Spleen (tissue), 7 donors: Measurements from ENCODE around the gene PAQR7.

ENCODE experiments used
- POLR2A ChIP-seq, 3 donors: fragments of 450-650 bp; IDR thresholded peaks; one replicate each; pipeline ENCODE4 v1.5.1; 2017; ENCODE audit warnings: antibody characterized with exemption in 3 of 3, mild to moderate bottlenecking in 1 of 3
- POLR2AphosphoS5 ChIP-seq, 3 donors: sonication (generic); formaldehyde crosslinking; IDR thresholded peaks; one replicate each; pipeline ENCODE4 v1.5.1; 2017; ENCODE audit warnings: antibody characterized with exemption in 3 of 3
- TF ChIP-seq, protein P1 (sequence below), 11 experiments: fragments of 200-600 bp in 7 of 11; fragments of 450-650 bp in 4 of 11; sonication (generic) in 4 of 11; IDR thresholded peaks in 8 of 11; conservative IDR thresholded peaks in 3 of 11; 1 replicate in 7 of 11; 2 replicates in 4 of 11; pipeline versions ENCODE4 v1.4.0 to v1.8.0; 2016 to 2021; ENCODE audit warnings: antibody characterized with exemption in 11 of 11, inconsistent platforms in 4 of 11, mild to moderate bottlenecking in 1 of 11
- donor health status: DM: no; HTN: no; CAD: no; lungs with moderate emphysema.
- donor health status: DM: no; HTN: no; CAD: no.
- donor health status: DM: no; HTN: no; CAD: no.

DNA sequence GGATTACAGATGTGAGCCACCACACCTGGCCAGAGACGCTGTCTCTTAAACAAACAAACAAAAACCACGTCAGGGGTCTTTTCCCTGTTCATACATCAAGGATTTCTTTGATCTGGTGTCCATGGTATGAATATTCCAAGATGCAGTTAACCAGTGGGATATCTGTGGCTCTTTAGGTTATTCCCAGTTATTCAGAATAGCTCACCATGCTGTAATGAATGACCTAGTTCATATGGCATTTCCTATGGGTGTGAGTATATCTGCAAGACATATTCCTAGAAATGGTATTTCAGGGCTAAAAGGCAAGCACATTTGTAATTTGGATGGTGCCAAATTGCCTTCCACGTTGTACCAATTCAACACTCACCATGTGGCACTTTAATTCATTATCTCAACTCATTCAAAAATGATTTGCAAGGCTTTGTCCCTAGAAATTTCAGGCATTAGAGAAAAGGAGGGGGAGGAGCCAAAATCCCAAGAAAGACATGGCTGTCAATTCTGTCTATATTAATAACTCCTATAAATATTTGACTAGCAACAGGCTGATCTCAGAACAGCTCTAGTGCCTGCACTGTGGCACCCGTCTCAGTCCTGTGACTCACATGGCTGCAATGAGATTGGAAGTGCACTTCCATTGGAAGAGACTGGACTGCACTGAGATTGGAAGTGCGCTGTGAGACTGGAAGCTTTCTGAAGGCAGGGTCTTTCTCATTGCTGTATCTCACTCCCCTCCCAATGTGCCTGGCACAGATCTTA lies 36.7 kb upstream of the PAQR7 start:
- TF ChIP-seq, protein P1, sequence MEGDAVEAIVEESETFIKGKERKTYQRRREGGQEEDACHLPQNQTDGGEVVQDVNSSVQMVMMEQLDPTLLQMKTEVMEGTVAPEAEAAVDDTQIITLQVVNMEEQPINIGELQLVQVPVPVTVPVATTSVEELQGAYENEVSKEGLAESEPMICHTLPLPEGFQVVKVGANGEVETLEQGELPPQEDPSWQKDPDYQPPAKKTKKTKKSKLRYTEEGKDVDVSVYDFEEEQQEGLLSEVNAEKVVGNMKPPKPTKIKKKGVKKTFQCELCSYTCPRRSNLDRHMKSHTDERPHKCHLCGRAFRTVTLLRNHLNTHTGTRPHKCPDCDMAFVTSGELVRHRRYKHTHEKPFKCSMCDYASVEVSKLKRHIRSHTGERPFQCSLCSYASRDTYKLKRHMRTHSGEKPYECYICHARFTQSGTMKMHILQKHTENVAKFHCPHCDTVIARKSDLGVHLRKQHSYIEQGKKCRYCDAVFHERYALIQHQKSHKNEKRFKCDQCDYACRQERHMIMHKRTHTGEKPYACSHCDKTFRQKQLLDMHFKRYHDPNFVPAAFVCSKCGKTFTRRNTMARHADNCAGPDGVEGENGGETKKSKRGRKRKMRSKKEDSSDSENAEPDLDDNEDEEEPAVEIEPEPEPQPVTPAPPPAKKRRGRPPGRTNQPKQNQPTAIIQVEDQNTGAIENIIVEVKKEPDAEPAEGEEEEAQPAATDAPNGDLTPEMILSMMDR (IDR thresholded peaks at IDR 0.05 in 8 of 11, conservative IDR thresholded peaks at IDR 0.05 in 3 of 11) = no peak
- no peak for TF ChIP-seq POLR2A (IDR thresholded peaks at IDR 0.05)
- TF ChIP-seq POLR2AphosphoS5 (IDR thresholded peaks at IDR 0.05) = no peak
